ELR (cell line): Measurements from ENCODE around the gene OR6K2.
"Not testable (repeated sequence)": the region's sequence is repeated elsewhere in the genome, so short reads cannot be mapped to it uniquely, and the experiment has no call there.

ENCODE experiments used
- DNase-seq: peaks from one replicate; pipeline ENCODE4 v3.0.0-alpha.2; 2015; ENCODE audit warnings: low read depth

OR6K2 gene

GRCh38 chr1:158700552-158700951 lies at the start of gene OR6K2:
OR6K2 (minus strand) TSS chr1:158700652; CDS start chr1:158700652, 0 bp downstream.
- no peak for DNase-seq

- no peak for DNase-seq
These were observed 35.4 kb upstream of the OR6K2 start for GRCh38 chr1:158735848-158736247.

- DNase-seq = no peak
These were observed 32.1 kb upstream of the OR6K2 start for GRCh38 chr1:158732524-158732923.

- DNase-seq = no peak
These were observed 31.3 kb upstream of the OR6K2 start for GRCh38 chr1:158731707-158732106.

- DNase-seq = no peak
These were observed 30.0 kb upstream of the OR6K2 start for GRCh38 chr1:158730453-158730852.

- DNase-seq = no peak
These were observed 28.2 kb upstream of the OR6K2 start for GRCh38 chr1:158728510-158729225.

- no peak for DNase-seq
These were observed 24.0 kb upstream of the OR6K2 start for GRCh38 chr1:158724442-158724841.

GRCh38 chr1:158720620-158721019 lies 20.2 kb upstream of the OR6K2 start, which contains the start of gene OR6K3:
OR6K3 (minus strand) TSS chr1:158720720; CDS start chr1:158718115, 2,605 bp downstream.
- no peak for DNase-seq

GRCh38 chr1:158719664-158720063 lies 19.2 kb upstream of the OR6K2 start:
- no peak for DNase-seq

- DNase-seq = no peak
These were observed 16.9 kb upstream of the OR6K2 start for GRCh38 chr1:158717344-158717743.

- no peak for DNase-seq
These were observed 15.9 kb upstream of the OR6K2 start for GRCh38 chr1:158716335-158716734.

- no peak for DNase-seq
These were observed 14.3 kb upstream of the OR6K2 start for GRCh38 chr1:158714754-158715153.

- DNase-seq = no peak
These were observed 10.6 kb upstream of the OR6K2 start for GRCh38 chr1:158711098-158711497.

GRCh38 chr1:158706096-158706495 lies 5.6 kb upstream of the OR6K2 start:
- no peak for DNase-seq

- no peak for DNase-seq
These were observed 5.9 kb downstream of the OR6K2 start for GRCh38 chr1:158694596-158694995.

GRCh38 chr1:158692356-158692755 lies 8.1 kb downstream of the OR6K2 start:
- DNase-seq = no peak

GRCh38 chr1:158691907-158692306 lies 8.5 kb downstream of the OR6K2 start:
- DNase-seq = no peak

- not testable (repeated sequence) for DNase-seq
These were observed 9.3 kb downstream of the OR6K2 start for GRCh38 chr1:158691149-158691548.

- DNase-seq = no peak
These were observed 10.6 kb downstream of the OR6K2 start for GRCh38 chr1:158689875-158690274.

GRCh38 chr1:158689110-158689509 lies 11.3 kb downstream of the OR6K2 start:
- no peak for DNase-seq

- not testable (repeated sequence) for DNase-seq
These were observed 12.1 kb downstream of the OR6K2 start for GRCh38 chr1:158688343-158688742.

- DNase-seq = no peak
These were observed 13.4 kb downstream of the OR6K2 start for GRCh38 chr1:158687037-158687436.

- no peak for DNase-seq
These were observed 14.1 kb downstream of the OR6K2 start, which contains the start of gene SPTA1 for GRCh38 chr1:158686111-158687009. SPTA1 (minus strand) TSS chr1:158686715; CDS start chr1:158686517, 198 bp downstream.
